ENCODE results near the gene PRICKLE3.

Gene PRICKLE3

DNA sequence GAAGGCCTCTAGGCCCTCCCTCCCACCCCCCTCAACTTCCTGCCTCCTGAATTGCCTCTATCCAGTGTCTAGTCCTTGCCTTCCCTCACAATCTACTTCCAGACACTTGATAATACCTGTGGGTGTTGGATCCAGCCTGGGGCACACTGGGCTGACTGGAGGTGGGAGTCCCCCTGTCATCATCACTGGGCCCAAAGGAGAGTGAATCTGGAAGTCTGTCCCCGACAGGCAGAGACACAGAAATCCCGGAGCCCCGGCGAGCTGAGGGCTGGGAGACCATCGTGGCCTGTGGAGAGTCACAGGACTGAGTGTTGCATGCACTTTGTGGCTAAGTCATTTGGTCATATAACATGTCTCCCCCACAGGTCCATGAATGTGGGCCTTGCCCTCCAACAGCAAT, 22.2 kb upstream of the PRICKLE3 start:
- Histone ChIP-seq H4K20me1 (ENCODE audit: insufficient read depth, low read length) (no peaks in the 10 kb centered on the region), H3K9ac (ENCODE audit: low read length) (no peak overlapping the region), H3K4me3 (ENCODE audit: low read length) (no peak overlapping the region), H3K27ac (ENCODE audit: low read length) (no peak overlapping the region), H3K9me3 (ENCODE audit: insufficient read depth, low read length) (no peaks in the 10 kb centered on the region), H3K27me3 (ENCODE audit: low read depth, low read length) (no peaks in the 10 kb centered on the region), H3K79me2 (ENCODE audit: low read length) (no peaks in the 10 kb centered on the region), H3K36me3 (replicated peaks; ENCODE audit: low read depth, low read length) (no peaks in the 10 kb centered on the region), H3K4me2 (ENCODE audit: low read length) (no peak overlapping the region), H2AFZ (ENCODE audit: low read depth, low read length) (no peak overlapping the region), H3K4me1 (ENCODE audit: low read length) (peaks cover 7% of the 10 kb centered on the region)
- TF ChIP-seq, protein P1, sequence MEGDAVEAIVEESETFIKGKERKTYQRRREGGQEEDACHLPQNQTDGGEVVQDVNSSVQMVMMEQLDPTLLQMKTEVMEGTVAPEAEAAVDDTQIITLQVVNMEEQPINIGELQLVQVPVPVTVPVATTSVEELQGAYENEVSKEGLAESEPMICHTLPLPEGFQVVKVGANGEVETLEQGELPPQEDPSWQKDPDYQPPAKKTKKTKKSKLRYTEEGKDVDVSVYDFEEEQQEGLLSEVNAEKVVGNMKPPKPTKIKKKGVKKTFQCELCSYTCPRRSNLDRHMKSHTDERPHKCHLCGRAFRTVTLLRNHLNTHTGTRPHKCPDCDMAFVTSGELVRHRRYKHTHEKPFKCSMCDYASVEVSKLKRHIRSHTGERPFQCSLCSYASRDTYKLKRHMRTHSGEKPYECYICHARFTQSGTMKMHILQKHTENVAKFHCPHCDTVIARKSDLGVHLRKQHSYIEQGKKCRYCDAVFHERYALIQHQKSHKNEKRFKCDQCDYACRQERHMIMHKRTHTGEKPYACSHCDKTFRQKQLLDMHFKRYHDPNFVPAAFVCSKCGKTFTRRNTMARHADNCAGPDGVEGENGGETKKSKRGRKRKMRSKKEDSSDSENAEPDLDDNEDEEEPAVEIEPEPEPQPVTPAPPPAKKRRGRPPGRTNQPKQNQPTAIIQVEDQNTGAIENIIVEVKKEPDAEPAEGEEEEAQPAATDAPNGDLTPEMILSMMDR (IDR thresholded peaks at IDR 0.05; ENCODE audit: low read depth, low read length) = no peak
- no peak for TF ChIP-seq EZH2phosphoT487 (IDR thresholded peaks at IDR 0.05; ENCODE audit: low read depth)

DNA sequence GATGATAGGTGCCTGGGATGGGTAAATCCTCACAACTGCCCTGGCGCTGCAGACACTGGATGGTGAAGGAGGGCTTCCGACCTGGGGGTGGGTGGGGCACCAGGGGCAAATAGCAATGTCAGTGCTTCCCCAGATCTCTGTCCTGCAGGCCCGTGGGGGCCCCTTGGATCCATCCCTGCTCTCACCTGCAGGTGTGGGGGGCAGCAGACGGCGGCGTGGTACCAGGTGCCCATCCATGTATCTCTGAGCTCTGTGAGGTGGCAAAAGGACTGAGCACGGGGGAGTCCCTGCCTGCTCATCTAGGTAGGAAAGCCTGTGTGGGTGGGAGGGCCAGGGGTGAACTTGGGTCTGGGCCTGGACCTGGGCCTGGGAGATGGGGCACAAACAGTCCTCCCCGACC, 20.4 kb upstream of the PRICKLE3 start:
- peaks cover 7% of the 10 kb centered on the region for H3K4me1 ChIP-seq (ENCODE audit: low read length)
- H4K20me1 ChIP-seq (ENCODE audit: insufficient read depth, low read length) = no peaks in the 10 kb centered on the region
- H3K27ac ChIP-seq (ENCODE audit: low read length) = no peak overlapping the region
- H3K9ac ChIP-seq (ENCODE audit: low read length) = no peak overlapping the region
- H3K4me2 ChIP-seq (ENCODE audit: low read length) = no peak overlapping the region
- H3K9me3 ChIP-seq (ENCODE audit: insufficient read depth, low read length) = no peaks in the 10 kb centered on the region
- H2AFZ ChIP-seq (ENCODE audit: low read depth, low read length) = no peak overlapping the region
- TF ChIP-seq EZH2phosphoT487 (IDR thresholded peaks at IDR 0.05; ENCODE audit: low read depth) = no peak
- TF ChIP-seq, protein P1 (IDR thresholded peaks at IDR 0.05; ENCODE audit: low read depth, low read length) = no peak
- H3K4me3 ChIP-seq (ENCODE audit: low read length) = no peak overlapping the region
- H3K36me3 ChIP-seq (replicated peaks; ENCODE audit: low read depth, low read length) = no peaks in the 10 kb centered on the region
- H3K79me2 ChIP-seq (ENCODE audit: low read length) = no peaks in the 10 kb centered on the region
- H3K27me3 ChIP-seq (ENCODE audit: low read depth, low read length) = no peaks in the 10 kb centered on the region

DNA sequence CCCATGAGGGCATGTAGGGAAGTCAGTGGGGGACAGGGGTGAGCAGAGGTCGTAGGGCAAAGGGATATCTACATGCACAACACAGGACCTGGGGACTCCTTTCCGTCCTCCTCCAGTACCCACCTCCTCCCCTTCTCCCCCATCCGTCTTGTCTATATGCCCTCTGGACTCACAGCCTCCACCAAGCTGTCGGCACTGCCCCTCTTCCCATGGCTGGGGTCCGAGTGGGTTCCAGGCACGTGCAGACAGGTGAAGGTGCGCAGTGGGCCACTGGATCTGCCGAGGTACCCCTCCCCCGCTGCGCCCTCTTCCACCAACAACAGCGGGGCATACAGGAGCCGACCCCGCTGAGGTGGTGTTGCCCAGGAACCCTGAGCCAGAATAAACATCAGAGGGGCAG, 19.3 kb upstream of the PRICKLE3 start:
- no peak overlapping the region for H2AFZ ChIP-seq (ENCODE audit: low read depth, low read length)
- TF ChIP-seq EZH2phosphoT487 (IDR thresholded peaks at IDR 0.05; ENCODE audit: low read depth) = no peak
- TF ChIP-seq, protein P1 (IDR thresholded peaks at IDR 0.05; ENCODE audit: low read depth, low read length) = no peak
- peaks cover 12% of the 10 kb centered on the region for H3K4me1 ChIP-seq (ENCODE audit: low read length)
- no peaks in the 10 kb centered on the region for H3K36me3 ChIP-seq (replicated peaks; ENCODE audit: low read depth, low read length)
- no peak overlapping the region for H3K4me3 ChIP-seq (ENCODE audit: low read length)
- no peak overlapping the region for H3K27ac ChIP-seq (ENCODE audit: low read length)
- no peak overlapping the region for H3K9ac ChIP-seq (ENCODE audit: low read length)
- H3K4me2 ChIP-seq (ENCODE audit: low read length) = no peak overlapping the region
- H3K9me3 ChIP-seq (ENCODE audit: insufficient read depth, low read length) = no peaks in the 10 kb centered on the region
- H4K20me1 ChIP-seq (ENCODE audit: insufficient read depth, low read length) = no peaks in the 10 kb centered on the region
- no peaks in the 10 kb centered on the region for H3K79me2 ChIP-seq (ENCODE audit: low read length)
- H3K27me3 ChIP-seq (ENCODE audit: low read depth, low read length) = no peaks in the 10 kb centered on the region

DNA sequence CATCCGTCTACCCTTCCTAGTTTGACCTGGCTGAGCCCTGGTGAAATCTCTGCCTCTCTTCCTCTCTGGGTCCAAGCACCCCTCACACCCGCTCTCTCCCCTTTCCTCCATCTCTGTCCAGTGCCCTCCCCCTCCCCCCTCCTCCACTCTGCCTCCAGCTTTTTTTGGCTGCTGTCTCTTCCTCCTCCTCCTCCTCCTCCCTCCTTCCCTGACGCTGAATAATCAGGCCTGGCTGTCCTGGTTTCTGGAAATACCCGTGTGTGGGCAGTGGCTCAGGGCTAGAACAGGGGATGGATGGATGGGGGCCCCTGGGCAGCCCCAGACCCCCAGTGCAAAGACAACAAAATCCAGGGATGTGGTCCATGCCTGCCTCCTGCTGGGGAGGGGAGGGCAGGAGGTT, 18.5 kb upstream of the PRICKLE3 start:
- TF ChIP-seq EZH2phosphoT487 (IDR thresholded peaks at IDR 0.05; ENCODE audit: low read depth) = no peak
- TF ChIP-seq, protein P1 (IDR thresholded peaks at IDR 0.05; ENCODE audit: low read depth, low read length) = no peak
- Histone ChIP-seq H3K27me3 (ENCODE audit: low read depth, low read length) (no peaks in the 10 kb centered on the region), H3K36me3 (replicated peaks; ENCODE audit: low read depth, low read length) (no peaks in the 10 kb centered on the region), H3K27ac (ENCODE audit: low read length) (no peak overlapping the region), H4K20me1 (ENCODE audit: insufficient read depth, low read length) (no peaks in the 10 kb centered on the region), H3K4me3 (ENCODE audit: low read length) (no peak overlapping the region), H2AFZ (ENCODE audit: low read depth, low read length) (no peak overlapping the region), H3K9ac (ENCODE audit: low read length) (no peak overlapping the region), H3K4me1 (ENCODE audit: low read length) (peaks cover 12% of the 10 kb centered on the region), H3K9me3 (ENCODE audit: insufficient read depth, low read length) (no peaks in the 10 kb centered on the region), H3K4me2 (ENCODE audit: low read length) (no peak overlapping the region), H3K79me2 (ENCODE audit: low read length) (no peaks in the 10 kb centered on the region)

Measured in OCI-LY3 (cell line).